ENCODE measurements around the gene KCNC2. TPM values are rescaled to one million over a fixed set of nuclear protein-coding genes. Genes with fewer than 3 reads are reported as not detected.

Gene KCNC2
- total RNA-seq, 4 donors from 2014 or later: 0.17 to 0.19 TPM; not detected in 2

- DNase-seq (ENCODE audit: extremely low spot score): no peak
- H3K9me3 ChIP-seq: no peaks in the 10 kb centered on the region
- H3K27ac ChIP-seq (replicated peaks in 1 of 4): no peak overlapping the region
- H3K4me1 ChIP-seq: peaks cover 0 to 16% (median 12%) of the 10 kb centered on the region in 4 donors
- no peaks in the 10 kb centered on the region for H3K36me3 ChIP-seq
- WGBS: 67% methylated on average over 1 of the region's 1 CpG
- TF ChIP-seq POLR2AphosphoS5 (IDR thresholded peaks at IDR 0.05): no peak
- no peak for TF ChIP-seq POLR2A (IDR thresholded peaks at IDR 0.05; ENCODE audit: low read depth)
- no peak for TF ChIP-seq EP300 (IDR thresholded peaks at IDR 0.05)
- TF ChIP-seq CTCF (IDR thresholded peaks at IDR 0.05): no peak
- peaks cover 0 to 51% (median 22%) of the 10 kb centered on the region in 4 donors for H3K27me3 ChIP-seq
- H3K4me3 ChIP-seq: no peak overlapping the region
- intact Hi-C loops (cut with DNase I): no loop called here
Measured at GRCh38 chr12:75205558-75205957, 4.1 kb downstream of the KCNC2 start.

GRCh38 chr12:75196865-75197264 is 12.8 kb downstream of the KCNC2 start:
- no peaks in the 10 kb centered on the region for H3K9me3 ChIP-seq
- H3K4me3 ChIP-seq: no peak overlapping the region
- no peak for TF ChIP-seq CTCF (IDR thresholded peaks at IDR 0.05)
- no peak for TF ChIP-seq POLR2A (IDR thresholded peaks at IDR 0.05; ENCODE audit: low read depth)
- no peak for TF ChIP-seq POLR2AphosphoS5 (IDR thresholded peaks at IDR 0.05)
- no peak for TF ChIP-seq EP300 (IDR thresholded peaks at IDR 0.05)
- intact Hi-C loops (cut with DNase I): no loop called here
- no peaks in the 10 kb centered on the region for H3K36me3 ChIP-seq
- H3K27me3 ChIP-seq: no peaks in the 10 kb centered on the region
- no peak overlapping the region for H3K27ac ChIP-seq (replicated peaks in 1 of 4)
- DNase-seq (ENCODE audit: extremely low spot score): no peak
- no peaks in the 10 kb centered on the region for H3K4me1 ChIP-seq

DNA sequence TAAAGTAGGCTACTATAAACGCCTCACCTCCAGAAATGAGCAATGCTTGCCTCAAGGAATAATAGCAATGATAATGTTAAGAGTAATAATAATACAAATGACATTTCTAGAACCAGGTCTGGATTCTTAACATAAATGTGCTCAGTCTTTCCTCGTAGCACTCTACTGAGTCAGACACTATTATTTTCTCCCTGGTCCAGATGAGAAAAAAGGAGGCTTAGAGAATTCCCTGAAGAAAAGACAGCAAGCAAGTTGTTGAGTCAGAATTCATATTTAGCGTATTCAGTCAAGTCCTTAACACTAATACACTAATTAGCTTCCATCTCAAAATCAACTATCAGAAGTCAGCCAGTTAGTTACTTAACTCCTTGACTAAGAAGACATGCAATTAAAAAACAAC is 13.2 kb downstream of the KCNC2 start:
- WGBS: 71% methylated on average over 3 of the region's 3 CpGs
- H3K27me3 ChIP-seq: no peaks in the 10 kb centered on the region
- no peak overlapping the region for H3K4me3 ChIP-seq
- H3K4me1 ChIP-seq: no peaks in the 10 kb centered on the region
- no peak for TF ChIP-seq EP300 (IDR thresholded peaks at IDR 0.05)
- no peak for TF ChIP-seq CTCF (IDR thresholded peaks at IDR 0.05)
- no peak for TF ChIP-seq POLR2AphosphoS5 (IDR thresholded peaks at IDR 0.05)
- TF ChIP-seq POLR2A (IDR thresholded peaks at IDR 0.05; ENCODE audit: low read depth): no peak
- no peak overlapping the region for H3K27ac ChIP-seq (replicated peaks in 1 of 4)
- H3K9me3 ChIP-seq: no peaks in the 10 kb centered on the region
- intact Hi-C loops (cut with DNase I): no loop called here
- no peak for DNase-seq (ENCODE audit: extremely low spot score)
- no peaks in the 10 kb centered on the region for H3K36me3 ChIP-seq

DNA sequence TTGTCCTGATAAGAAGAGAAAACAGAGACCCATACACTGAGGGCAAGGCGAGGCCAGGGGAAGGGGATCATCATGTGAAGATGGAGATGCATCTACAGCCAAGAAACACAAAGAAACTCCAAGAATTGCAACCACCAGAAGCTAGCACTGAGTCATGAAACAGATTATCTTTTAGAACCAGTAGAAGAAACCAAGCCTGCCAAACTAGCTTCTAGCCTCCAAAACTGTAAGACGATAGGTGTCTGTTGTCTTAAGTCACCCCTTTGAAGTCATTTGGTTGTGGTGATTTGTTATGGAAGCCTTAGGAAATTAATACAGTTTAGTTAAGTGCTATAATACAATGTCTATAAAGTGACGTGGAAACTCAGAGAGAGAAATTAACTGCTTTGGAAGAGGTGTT is 15.4 kb downstream of the KCNC2 start:
- WGBS: 74% methylated on average over 3 of the region's 3 CpGs
- TF ChIP-seq CTCF (IDR thresholded peaks at IDR 0.05) (no peak), EP300 (IDR thresholded peaks at IDR 0.05) (no peak), POLR2A (IDR thresholded peaks at IDR 0.05; ENCODE audit: low read depth) (no peak), POLR2AphosphoS5 (IDR thresholded peaks at IDR 0.05) (no peak)
- Histone ChIP-seq H3K27me3 (no peaks in the 10 kb centered on the region), H3K9me3 (no peaks in the 10 kb centered on the region), H3K36me3 (no peaks in the 10 kb centered on the region), H3K4me1 (no peaks in the 10 kb centered on the region), H3K27ac (replicated peaks in 1 of 4) (no peak overlapping the region), H3K4me3 (no peak overlapping the region)
- intact Hi-C loops (cut with DNase I): no loop called here
- DNase-seq (ENCODE audit: extremely low spot score): no peak

DNA sequence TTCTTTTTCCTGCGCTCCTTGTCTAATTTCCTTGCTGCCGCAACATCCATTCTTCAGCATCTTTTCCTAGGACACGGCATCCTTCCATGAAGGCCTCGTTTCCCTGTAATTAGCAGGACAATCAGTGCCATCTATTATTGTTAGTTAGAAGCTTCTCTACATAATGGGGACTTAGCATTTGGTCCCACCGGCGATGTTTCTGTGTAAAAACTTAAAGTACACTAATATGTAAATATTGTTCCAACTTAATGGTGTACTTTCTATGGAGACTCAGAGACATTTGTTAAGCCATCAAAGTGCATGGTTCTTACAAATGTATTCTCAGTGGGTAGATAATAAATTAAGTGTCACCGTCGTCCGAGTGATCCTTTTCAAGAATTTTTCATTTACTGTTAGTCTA is 17.4 kb downstream of the KCNC2 start:
- Histone ChIP-seq H3K9me3 (no peaks in the 10 kb centered on the region), H3K27me3 (no peaks in the 10 kb centered on the region), H3K4me3 (no peak overlapping the region), H3K36me3 (no peaks in the 10 kb centered on the region), H3K27ac (replicated peaks in 1 of 4) (no peak overlapping the region), H3K4me1 (no peaks in the 10 kb centered on the region)
- TF ChIP-seq POLR2A (IDR thresholded peaks at IDR 0.05; ENCODE audit: low read depth): no peak
- TF ChIP-seq POLR2AphosphoS5 (IDR thresholded peaks at IDR 0.05): no peak
- TF ChIP-seq EP300 (IDR thresholded peaks at IDR 0.05): no peak
- TF ChIP-seq CTCF (IDR thresholded peaks at IDR 0.05): no peak
- WGBS: 84% methylated on average over 9 of the region's 9 CpGs
- no peak for DNase-seq (ENCODE audit: extremely low spot score)
- intact Hi-C loops (cut with DNase I): no loop called here
